Ecto neural progenitor cell (in vitro differentiated cells): ENCODE results near the gene ZFYVE19.
A peak's percentile ranks its signal among the peaks of the same experiment; 100 is the strongest.
"Not testable (repeated sequence)": the region's sequence is repeated elsewhere in the genome, so short reads cannot be mapped to it uniquely, and the experiment has no call there.

Source experiments
- DNase-seq: peaks from one replicate; pipeline ENCODE4 v3.0.0-alpha.2; 2018; ENCODE audit warnings: low spot score

The ZFYVE19 gene

DNA sequence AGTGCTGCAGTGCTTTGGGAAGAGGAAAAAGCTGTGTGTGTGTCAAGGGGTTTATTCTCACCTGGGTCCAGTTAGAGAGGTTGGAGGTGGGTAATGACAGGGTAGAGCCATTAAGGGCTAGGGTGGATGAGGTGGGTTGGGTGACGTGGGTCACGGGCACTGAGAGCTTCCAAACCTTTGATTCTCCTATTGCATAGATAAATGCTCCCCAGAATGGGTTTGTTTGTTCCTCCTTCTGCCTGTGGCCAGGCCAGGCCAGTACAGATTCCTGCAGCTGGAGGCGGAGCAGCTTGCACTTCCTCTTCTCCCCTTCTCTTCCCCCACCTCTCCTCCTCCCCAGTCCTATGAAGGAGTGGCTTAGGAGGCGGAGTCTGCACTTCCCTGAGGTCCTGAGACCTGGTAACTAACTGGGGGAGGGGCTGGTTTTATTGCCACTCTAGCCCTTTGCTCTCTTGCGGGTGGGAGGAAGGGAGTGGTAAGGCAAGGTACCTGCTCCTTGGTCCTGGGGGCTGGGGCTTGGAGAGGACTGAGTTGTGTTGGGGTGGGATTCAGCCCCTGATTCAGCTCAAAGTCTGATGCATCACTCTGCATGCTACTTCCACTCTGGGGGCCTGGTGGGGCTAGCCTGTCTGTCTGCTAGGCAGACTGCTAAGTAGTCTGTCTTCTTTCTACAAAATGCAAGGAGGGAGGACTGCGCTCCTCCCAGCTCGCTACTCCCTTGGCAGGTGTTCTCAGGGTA, 40.5 kb downstream of the ZFYVE19 start:
- DNase-seq: peak; percentile 72

DNA sequence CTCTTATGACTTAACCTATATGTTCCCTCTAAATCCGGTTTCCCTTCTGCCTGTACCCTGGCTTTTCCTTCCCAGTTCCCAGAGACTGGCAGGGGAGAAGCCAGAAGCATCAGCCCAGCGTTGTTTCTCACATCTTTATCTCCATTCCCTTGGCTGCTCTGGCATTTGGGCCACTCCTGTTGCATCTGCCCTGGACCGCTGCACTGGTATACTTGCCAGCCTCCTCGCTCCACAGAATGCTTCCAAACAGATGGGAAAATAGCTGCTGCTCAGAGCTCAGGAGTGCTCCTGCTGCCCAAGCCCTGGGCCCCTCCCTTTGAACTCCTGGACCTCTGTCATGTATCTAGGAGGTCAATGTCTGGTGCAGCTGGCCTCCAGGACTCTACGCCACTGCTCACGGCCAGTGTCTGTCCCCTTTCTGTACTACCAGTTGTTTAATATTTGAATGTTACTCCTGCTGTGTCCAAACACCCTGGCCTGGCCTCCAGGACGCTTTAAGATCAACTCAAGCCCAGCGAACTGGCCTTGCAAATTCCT, 43.8 kb downstream of the ZFYVE19 start:
- DNase-seq: no peak

DNA sequence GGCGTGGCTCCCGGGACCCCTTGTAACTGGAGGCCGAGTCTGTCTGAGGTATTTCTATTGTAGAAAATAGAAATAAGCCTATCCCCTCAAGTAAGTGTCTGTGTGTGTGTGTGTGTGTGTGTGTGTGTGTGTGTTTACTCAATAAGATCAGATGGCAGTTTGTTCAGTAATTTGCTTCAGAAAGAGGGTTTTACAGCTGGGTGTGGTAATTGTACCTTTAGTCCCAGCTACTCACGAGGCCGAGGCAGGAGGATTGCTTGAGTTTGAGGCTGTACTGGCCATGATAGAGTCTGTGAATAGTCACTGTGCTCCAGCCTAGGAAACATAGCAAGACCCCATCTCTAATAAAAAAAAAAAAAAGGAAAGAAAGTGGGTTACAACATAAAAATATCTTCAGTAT, 45.6 kb downstream of the ZFYVE19 start:
- no peak for DNase-seq

DNA sequence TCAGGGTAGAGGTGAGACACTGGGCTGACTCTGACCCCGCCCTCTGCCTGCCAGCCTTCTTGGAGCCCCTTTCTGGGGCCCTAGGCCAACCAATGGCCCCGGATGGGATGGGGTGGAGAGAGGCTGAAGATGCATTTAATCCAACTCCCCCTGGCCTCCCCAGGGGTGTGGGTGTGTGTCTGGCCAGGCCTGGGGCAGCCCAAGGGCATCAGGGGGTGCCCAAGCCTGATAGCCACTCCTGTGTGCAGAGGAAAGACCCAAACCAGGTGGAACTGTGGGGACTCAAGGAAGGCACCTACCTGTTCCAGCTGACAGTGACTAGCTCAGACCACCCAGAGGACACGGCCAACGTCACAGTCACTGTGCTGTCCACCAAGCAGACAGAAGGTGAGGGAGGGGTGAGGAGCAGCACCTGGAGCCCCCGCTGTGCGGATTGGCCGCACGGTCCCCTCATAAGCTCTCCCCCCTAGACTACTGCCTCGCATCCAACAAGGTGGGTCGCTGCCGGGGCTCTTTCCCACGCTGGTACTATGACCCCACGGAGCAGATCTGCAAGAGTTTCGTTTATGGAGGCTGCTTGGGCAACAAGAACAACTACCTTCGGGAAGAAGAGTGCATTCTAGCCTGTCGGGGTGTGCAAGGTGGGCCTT, 46.5 kb downstream of the ZFYVE19 start:
- DNase-seq: no peak

DNA sequence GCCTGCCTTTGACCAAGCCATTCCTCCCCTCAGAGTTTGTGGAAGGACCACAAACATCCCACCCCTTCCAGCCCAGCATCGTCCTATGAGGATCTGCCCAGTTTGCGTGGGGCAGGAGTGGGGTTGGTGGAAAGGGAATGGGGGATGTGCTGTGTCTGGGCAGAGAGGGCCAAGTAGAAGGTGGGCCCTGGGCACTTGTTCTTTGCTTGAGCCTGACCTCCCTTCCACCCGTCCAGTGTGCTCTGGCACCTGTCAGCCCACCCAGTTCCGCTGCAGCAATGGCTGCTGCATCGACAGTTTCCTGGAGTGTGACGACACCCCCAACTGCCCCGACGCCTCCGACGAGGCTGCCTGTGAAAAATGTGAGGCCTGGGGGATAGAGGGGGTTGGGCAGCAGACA, 47.3 kb downstream of the ZFYVE19 start:
- no peak for DNase-seq

DNA sequence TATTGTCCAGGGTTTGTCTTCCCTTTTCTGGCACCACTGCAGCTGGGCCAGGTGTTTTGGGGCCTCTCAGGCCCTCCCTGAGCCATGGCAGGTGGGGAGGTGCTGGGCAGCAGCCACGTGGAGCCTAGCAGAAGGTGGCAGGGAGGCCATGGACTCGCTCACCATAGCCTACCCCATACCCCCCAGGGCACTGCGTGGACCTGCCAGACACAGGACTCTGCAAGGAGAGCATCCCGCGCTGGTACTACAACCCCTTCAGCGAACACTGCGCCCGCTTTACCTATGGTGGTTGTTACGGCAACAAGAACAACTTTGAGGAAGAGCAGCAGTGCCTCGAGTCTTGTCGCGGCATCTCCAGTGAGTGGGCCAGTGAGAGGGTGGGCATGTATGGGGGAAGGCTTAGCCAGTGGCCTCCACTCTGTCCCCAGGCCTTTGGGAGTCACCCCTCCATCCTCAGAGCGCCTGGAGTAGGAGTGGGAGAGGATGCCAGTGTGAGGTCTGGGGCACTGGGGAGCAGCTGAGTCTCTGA, 48.9 kb downstream of the ZFYVE19 start:
- no peak for DNase-seq

DNA sequence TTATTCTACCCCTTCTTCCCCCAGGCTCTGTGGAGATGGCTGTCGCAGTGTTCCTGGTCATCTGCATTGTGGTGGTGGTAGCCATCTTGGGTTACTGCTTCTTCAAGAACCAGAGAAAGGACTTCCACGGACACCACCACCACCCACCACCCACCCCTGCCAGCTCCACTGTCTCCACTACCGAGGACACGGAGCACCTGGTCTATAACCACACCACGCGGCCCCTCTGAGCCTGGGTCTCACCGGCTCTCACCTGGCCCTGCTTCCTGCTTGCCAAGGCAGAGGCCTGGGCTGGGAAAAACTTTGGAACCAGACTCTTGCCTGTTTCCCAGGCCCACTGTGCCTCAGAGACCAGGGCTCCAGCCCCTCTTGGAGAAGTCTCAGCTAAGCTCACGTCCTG, 49.9 kb downstream of the ZFYVE19 start:
- no peak for DNase-seq

DNA sequence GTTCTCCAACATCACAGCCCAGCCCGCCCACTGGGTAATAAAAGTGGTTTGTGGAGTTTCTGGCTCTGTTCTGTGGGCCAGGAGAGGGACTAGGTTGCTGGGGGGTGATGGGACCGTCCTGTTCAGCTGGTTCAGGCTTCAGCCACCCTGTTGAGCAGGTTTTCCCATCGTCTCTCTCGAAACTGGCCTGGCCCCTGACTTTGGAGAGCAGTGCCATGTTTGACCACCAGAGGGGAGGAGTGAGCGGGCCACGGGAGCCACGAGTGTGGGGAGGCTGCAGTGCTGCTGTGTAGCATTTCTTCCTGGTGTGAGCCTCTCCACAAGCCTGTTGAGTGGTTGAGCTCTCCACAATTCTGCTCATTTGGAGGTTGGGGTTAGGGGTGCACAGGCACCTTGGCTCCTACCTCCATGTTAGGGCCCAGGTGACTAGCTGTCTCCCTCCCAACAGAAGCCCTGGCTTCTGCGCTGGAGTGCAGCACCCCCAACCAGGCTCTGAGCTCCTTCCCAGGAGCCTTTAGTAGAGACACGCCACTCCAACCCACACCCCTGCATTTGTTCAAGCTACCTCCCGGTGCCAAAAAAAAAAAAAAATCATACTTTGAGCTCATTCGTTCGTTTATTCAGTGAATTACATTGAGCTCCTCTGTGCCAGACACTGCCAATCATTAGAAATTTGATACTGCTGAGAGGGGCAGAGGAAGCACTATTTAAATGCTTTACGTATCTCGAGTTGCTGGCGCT, 50.9 kb downstream of the ZFYVE19 start:
- peak; percentile 91 for DNase-seq

DNA sequence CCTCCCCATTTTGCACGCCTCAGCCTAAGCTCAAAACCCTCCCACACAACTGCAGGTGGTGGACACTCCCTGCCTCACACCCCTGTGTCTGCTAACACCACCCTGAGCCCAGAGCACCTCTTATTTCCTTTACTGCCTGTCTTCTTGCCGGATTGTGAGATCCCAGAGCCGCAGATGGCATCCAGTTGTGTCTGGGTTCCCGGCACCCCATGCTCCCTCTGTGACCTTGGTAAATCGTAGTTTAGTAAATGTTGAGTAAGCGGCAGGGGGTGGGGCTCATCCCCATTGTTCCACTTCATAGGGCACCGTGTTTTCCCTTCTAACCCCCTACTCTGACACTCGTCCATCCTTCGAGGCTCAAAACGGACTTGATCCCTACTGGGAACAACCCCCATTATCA, 51.8 kb downstream of the ZFYVE19 start:
- no peak for DNase-seq

DNA sequence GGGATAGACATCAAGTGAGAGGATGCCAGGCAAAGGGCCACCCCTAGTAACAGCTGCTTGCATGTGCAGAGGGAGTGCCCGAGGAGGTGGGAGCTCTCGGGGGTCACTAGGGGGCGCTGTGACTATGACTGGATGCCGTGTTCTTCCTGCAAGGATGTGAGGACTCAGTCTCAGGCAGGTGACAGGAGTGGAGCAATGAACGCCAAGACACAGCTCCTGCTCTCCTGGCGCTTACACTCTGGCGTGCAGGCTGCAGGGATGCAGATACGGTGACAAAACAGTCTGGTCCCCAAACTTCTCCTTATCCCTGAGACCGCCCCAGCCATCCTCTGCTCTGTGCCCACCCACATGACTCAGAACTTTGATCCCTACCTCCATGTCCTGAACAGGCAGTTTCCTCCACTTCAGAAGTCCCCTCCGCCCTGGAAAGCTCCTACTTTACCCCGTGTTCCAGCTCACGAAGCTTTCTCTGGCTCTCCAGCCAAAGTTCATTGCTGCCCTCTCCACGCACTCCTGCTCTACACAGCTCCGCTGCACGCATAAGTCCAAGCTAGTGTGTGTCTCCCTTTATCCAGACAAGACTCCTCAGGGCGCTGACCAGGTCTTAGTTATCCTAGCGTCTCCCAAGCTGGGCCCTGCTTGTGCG, 52.4 kb downstream of the ZFYVE19 start:
- peak; percentile 92 for DNase-seq

DNA sequence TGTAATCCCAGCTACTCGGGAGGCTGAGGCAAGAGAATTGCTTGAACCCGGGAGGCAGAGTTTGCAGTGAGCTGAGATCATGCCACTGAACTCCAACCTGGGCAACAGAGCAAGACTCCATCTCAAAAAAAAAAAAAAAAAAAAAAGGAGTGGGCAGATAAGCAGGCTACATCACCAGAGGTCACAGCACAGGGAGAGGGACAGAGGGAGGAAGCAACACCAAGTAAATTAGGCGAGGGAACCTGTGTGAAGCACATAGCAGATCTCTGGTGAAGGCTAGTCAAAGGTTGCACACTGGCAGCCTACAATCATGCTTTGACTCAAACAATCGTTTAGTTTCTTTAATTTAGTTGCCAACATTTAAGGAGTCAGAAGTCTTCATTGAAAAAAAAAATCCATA, 54.3 kb downstream of the ZFYVE19 start:
- DNase-seq: not testable (repeated sequence)

DNA sequence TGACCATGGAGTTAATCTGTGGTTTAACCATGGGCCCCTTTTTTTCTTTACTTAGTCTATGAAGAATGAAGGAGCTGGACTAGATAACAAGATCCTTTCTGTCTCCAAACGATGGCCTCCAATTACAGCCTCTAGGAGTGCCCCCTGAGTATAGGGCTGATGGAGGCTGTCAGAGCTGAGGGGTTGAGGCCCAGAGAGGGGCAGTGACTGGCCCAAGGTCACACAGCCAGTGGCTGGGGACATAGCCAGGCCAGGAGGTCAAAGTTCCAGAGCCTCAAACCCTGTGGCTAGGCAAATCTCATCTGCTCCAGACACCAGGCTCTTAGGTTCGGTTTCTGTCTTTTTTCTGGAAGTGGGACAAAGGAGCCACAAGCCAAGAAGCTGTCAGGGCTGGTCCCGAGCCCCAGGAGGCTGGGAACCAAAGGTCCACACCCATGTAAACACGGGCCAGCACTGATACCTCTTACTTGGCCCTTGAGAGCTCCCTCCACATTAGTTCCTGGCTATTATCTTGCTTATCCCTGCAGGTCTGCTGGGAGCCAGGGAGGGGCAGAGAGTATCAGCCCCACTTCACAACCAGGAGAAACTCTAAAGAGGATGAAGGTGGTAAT, 56.9 kb downstream of the ZFYVE19 start:
- no peak for DNase-seq
